ENCODE measurements around the gene DNAJB6. TPM values are rescaled to one million over a fixed set of nuclear protein-coding genes. Genes with fewer than 3 reads are reported as not detected.

The DNAJB6 gene
- total RNA-seq = 107 and 134 TPM in 2 replicates

GRCh38 chr7:157336383-157337315 lies at the start of gene DNAJB6:
Gene DNAJB6 (plus strand): TSS chr7:157337004. CDS start chr7:157358573, 21,569 bp downstream.

Other genes starting within 250 kb of the DNAJB6 start
- gene UBE3C, start 198.1 kb upstream of the DNAJB6 start, total RNA-seq = 91.9 and 93.5 TPM in 2 replicates

Measured in epithelial cell of umbilical artery (primary cell).